DMS79 (cell line): Measurements from ENCODE around the gene GABRR1.
"Not testable (repeated sequence)": the region's sequence is repeated elsewhere in the genome, so short reads cannot be mapped to it uniquely, and the experiment has no call there.

Experiments
- DNase-seq: peaks from one replicate; lab custom pipeline; 2025; lab: John Stamatoyannopoulos, UW

Gene GABRR1

DNA sequence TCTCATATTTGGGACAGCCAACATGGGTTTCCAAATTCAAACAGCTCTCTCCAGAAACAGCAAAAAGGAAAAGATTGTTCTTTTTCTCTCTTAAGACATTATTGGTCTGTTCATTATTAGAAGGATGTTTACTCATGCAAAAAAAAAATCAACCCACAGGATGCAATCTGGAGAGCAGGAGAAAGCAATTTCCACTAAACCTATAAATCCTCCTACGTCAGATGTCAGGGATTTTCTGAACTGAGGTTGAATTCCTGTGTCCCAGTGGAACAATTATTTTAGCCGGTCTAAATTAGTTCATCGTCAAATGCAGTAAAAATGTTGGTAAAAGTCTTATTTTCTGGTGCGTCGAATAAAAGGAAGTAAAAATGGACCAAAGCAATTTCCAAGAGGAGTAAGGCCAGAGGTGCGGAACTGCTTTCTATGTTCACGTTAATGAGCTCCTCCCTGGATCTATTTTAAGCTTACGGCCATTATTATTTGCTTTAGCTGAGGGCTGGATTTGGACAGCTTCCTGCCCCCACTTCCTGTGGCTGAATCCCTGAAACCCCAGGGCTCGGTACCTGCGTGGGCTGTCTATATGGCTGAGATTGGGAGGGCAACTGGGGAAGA is at the start of gene GABRR1:
GABRR1 (minus strand) TSS at position 60 of the 612 bp plus-strand sequence; CDS start at position 24, 36 bp downstream.
- no peak for DNase-seq

DNA sequence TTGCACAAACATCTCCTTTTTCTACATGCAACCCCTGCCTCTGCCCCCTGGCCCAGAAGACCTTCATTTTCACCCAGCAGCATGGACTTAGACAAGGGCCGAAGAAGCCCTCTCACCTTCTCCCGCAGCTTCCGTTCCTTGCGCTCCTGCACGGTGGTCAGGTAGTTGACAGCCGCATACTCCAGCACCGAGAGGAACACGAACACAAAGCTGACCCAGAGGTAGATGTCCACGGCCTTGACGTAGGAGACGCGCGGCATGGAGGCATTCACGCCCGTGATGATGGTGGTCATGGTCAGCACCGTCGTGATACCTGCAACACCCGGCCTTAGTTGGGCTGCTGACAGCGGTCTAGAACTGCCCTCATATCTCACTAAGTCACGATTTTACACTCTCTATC is 47.1 kb upstream of the GABRR1 start:
- DNase-seq = no peak

DNA sequence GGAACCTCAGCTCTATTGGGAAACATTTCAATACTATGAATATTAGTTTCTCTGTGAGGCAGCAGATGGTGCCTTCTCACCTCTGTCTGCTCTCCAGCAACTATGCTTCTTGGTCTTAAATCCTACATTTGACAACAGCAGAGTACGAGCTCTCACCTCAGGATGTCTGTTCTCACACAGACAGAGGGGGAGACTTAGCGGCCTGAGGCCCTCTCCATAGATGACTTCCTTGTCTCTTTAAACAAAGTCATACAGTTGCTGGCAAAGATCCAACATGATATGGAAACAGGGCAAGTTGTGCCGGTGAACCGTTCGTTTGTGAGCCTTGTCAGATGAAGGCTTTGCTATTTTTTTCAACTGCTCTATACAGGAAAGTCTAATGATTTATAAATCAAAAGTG is 43.7 kb upstream of the GABRR1 start:
- DNase-seq = no peak

GRCh38 chr6:89260310-89260709 is 43.2 kb upstream of the GABRR1 start:
- no peak for DNase-seq

- DNase-seq = no peak
Observed at GRCh38 chr6:89258912-89259311, 41.8 kb upstream of the GABRR1 start.

DNA sequence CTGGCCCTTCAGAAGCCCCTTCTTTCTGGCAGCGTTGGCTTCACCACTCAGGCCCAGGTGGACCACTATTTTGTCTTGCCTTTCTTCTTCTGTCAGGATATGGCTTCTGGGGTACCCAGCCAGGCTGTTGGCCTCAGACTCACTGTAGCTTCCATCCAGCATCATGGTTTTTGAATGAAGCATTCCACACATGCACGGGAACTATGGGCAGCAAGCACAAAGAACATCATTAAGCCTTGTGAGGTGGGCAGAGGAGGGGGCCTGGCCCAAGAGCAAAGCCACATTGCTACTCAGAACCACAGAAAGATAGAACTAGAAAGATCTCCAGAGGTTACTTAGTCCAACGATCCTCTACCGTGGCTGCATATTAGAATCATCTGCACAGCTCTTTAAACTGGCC is 40.6 kb upstream of the GABRR1 start:
- DNase-seq = no peak

DNA sequence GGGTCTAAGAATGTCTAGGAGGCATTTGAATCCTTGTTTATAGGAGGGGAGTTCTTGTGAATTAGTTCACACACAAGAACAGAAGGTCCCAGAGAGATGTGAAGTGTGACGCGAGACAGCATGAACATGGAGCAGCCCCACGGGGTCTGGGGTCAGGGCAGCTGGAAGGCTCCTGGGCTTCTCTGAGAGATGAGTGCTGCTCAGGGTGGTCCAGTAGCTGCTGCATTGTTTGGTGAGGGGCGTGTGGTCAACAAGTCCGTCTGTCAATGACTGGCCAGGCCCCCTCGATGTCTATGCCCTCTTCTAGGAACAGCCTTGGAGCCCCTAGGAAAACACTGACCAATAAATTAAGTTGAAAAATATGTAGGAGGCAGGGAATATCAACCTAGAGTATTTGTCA is 40.2 kb upstream of the GABRR1 start:
- no peak for DNase-seq

- no peak for DNase-seq
Observed at GRCh38 chr6:89255417-89255816, 38.3 kb upstream of the GABRR1 start.

- DNase-seq = no peak
Observed at GRCh38 chr6:89254569-89254968, 37.4 kb upstream of the GABRR1 start.

DNA sequence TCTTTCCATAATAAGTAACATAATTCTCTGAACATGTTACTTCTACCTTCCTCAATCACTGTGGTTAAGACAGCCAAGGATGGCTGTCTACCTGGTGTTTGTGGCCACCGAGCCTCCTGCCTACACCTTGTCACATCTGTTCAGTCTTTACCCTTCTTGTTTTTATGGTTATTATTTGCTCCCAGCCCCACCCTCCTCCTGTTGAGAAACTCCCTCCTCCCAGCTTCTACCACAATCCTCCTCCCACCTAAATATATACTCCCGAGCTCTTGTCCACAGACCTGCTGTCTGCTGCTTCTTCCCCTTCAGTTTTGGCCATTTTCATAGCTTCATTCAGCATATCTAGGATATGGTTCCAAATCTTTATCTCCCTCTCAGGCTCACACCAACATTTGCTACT is 35.7 kb upstream of the GABRR1 start:
- no peak for DNase-seq

GRCh38 chr6:89251976-89252375 is 34.8 kb upstream of the GABRR1 start:
- DNase-seq = no peak

- no peak for DNase-seq
Observed at GRCh38 chr6:89251170-89251569, 34.0 kb upstream of the GABRR1 start.

DNA sequence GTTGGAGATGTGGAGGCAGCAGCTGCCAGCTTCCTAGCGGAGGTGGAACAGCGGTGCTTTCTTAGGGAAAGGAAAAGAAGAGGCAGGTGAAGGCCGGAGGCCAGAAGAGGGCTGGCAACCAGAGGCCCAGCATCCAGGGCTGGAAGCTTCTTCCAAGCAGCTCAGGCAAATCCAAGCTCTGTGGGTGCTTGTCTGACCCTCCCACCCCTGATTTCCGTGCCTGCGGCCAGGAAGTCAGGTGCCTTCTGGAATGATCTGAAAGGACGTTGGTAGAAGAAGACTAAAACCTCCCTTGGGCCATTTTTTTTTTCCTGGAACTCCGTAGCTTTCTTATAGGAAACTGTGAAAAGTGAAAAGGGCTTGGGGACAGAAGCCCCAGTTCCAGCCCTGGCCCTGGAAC is 33.1 kb upstream of the GABRR1 start:
- DNase-seq = no peak

DNA sequence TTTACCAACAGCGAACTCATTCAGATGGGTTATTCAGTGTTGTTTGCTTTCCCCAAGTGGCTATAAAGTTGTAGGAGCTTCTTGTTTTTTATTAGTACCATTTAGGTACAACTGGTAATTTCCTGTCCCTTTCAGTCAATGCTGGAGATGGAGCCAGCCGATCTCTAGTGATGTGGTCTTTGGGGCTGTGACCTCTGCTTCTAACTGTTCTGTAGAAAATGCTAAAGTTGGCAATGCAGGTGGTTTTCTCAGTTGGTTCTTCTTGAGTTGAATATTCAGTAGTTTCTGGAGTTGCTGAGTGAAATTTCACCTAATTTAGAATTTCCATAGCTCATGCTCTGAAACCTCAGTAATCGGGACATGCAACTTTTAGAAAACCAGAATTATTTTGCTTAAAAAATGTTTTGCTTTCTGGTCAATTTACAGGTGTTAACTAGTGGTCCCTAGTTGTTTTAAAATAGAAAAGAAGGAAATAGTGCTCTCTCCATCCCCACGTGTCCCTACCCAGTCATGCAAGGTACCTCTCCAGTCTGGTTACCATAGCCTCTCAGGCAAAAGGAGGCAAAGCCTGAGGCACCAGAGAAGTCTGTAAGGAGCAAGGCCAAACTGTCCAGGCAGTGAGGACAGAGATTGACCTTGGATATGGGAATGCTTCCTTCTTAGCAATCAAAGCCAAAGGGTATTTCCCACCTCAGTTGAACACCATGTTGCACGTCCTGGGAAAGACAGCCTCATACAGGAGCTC is 27.3 kb upstream of the GABRR1 start:
- no peak for DNase-seq

- DNase-seq = no peak
Observed at GRCh38 chr6:89243331-89243629, 26.1 kb upstream of the GABRR1 start.

DNA sequence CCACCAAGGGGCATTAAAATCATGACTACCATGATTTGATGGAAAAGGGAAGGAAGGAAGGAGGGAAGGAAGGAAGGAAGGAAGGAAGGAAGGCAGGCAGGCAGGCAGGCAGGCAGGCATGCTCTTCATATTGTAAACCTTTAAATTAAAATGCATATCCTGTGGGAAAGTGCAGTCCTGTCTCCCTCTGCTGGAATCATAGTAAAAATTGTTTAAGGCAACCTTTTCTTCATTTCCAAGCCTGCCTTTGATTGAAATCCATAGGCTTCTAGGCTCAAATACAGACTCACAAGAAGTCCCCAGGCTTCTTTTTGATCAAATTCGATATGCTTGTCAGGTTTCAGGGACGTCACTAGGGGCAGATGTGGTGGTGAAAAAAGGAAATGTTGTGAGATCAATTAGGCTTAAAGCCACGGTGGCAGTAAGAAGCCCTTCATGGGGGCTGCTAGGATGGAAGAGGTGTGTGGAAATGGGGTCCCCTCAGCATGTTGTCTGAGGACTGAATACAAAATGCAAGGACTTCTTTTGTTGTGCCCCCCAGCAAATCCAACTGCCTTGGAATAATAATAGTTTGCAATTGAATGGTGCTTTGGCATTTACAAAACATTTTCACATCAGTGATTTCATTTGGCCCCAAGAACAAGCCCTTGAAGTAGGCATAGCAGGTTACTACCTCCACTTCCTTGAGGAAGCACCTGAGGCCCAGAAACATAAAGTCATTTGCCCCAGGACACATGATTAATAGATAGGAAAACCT is 25.6 kb upstream of the GABRR1 start:
- DNase-seq = no peak

GRCh38 chr6:89239338-89239737 is 22.2 kb upstream of the GABRR1 start:
- no peak for DNase-seq

DNA sequence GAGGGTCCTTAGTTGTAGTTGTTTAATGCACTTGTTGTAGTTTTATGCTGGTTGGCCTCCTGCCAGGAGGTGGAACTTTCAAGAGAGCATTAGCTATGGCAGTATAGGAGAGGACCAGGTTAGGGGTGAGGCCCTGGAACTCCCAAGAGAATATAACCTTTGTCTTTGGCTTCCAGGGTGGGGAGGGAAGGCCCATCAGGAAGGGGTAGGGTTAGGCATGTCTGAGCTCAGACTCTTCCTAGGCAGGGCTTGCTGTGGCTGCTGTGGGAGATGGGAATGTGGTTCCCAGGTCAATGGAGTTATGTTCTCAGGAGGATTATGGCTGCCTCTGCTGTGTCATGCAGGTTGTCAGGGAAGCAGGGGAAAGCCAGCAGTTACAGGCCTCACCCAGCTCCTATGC is 20.0 kb upstream of the GABRR1 start:
- DNase-seq = no peak

- DNase-seq = not testable (repeated sequence)
Observed at GRCh38 chr6:89233605-89234004, 16.4 kb upstream of the GABRR1 start.

- DNase-seq = no peak
Observed at GRCh38 chr6:89222712-89223039, 5.5 kb upstream of the GABRR1 start.

GRCh38 chr6:89221971-89222711 is 5.0 kb upstream of the GABRR1 start:
- DNase-seq = no peak

DNA sequence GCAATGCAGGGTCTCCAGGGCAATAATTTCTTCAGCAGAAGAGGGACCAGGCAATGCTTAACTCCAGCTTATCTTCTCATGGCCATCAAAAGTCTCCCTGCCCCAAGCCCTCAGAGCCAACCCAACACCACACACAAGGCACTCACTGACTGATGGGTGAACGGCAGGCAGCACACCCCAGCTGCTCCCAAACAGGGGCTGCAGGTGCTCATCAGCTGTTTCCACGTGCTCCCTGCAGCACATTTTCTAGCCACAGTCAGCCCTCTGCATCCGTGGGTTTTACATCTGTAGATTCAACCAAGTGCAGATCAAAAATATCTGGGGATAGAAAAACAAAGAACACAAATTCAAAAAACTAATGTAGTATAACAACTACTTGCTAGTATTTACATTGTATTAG is 4.0 kb upstream of the GABRR1 start:
- no peak for DNase-seq

DNA sequence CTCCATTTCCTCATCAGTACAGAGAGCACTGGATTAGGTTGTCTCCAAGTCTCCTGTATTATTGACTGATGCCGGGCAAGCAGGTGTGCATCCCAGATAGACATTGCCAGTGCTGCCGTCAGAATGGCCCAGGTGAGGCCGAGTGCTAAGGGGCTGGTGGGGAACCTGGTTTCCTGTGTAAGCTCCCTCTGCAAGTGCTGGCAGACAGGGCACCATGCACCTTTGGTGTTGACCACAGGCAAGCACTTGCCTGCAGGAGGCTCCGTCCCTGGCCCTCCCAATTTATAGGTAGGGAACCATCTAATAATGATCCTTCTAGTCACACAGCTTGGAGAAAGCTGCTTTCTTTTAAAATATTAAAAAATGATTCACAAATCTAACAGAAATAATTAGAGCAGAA is 747 bp downstream of the GABRR1 start:
- no peak for DNase-seq
